GM08714 (cell line): ENCODE results near the gene CSDE1.

ENCODE experiments used
- H3K4me3 ChIP-seq: fragments of 200-500 bp; sonication (Bioruptor generic); 2 replicates; pipeline ENCODE4 v1.5.1; 2014; ENCODE audit warnings: mild to moderate bottlenecking, low read length, inconsistent platforms
- ZNF274 ChIP-seq: IDR thresholded peaks from 2 replicates; pipeline ENCODE4 v1.6.1; 2012; ENCODE audit warnings: mild to moderate bottlenecking, low read depth, low read length

The CSDE1 gene

DNA sequence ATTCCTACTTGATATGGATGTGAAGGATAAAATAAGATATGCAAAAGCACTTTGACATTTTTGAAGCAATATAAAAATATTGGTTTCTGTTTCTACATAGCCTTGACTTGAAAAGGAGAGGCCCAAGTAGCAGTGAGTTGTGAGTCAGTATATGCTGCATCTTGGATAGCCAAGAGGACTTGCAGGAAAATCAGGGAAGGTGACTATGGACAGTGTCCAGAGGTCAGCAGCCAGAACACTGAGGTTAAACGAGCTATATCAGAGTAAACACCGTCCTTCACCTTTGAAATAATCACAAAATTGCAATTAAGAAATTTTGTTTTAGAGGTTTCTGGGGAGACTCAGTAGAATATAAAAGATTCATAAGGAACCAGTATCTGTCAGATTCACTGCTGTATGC lies 55.9 kb downstream of the CSDE1 start:
- H3K4me3 ChIP-seq, result no peak overlapping the region
- TF ChIP-seq ZNF274, result no peak

- TF ChIP-seq ZNF274, result no peak
- no peak overlapping the region for H3K4me3 ChIP-seq
Measured at GRCh38 chr1:114700036-114700600, 57.7 kb downstream of the CSDE1 start.

GRCh38 chr1:114696810-114697209 lies 61.0 kb downstream of the CSDE1 start:
- H3K4me3 ChIP-seq, result no peak overlapping the region
- no peak for TF ChIP-seq ZNF274

- no peak for TF ChIP-seq ZNF274
- H3K4me3 ChIP-seq, result no peak within 1 kb of the TSS
Measured at GRCh38 chr1:114695430-114696058, 62.2 kb downstream of the CSDE1 start, which contains the start of gene AMPD1. AMPD1 (minus strand) TSS chr1:114695546; CDS start chr1:114695471, 75 bp downstream.

GRCh38 chr1:114694540-114695310 lies 63.1 kb downstream of the CSDE1 start:
- no peak for TF ChIP-seq ZNF274
- no peak overlapping the region for H3K4me3 ChIP-seq

DNA sequence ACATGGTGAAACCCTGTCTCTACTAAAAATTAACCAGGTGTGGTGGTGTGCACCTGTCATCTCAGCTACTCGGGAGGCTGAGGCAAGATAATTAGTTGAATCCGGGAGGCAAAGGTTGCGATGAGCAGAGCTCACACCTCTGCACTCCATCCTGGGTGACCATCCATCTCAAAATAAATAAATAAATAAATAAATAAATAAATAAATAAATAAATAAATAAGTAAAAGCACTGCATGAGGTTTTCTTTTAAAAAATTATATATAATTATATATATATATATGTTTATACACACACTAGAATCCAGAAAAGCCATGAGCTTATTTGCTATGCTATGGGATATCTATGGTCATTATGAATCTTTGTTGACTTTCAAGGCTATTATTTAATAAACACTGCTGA lies 64.8 kb downstream of the CSDE1 start:
- no peak overlapping the region for H3K4me3 ChIP-seq
- no peak for TF ChIP-seq ZNF274

GRCh38 chr1:114691061-114691460 lies 66.7 kb downstream of the CSDE1 start:
- H3K4me3 ChIP-seq, result no peak overlapping the region
- TF ChIP-seq ZNF274, result no peak

- no peak for TF ChIP-seq ZNF274
Measured at GRCh38 chr1:114690148-114690547, 67.6 kb downstream of the CSDE1 start.

GRCh38 chr1:114688526-114688925 lies 69.3 kb downstream of the CSDE1 start:
- H3K4me3 ChIP-seq, result no peak overlapping the region
- TF ChIP-seq ZNF274, result no peak

More at GRCh38 chr1:114690148-114690547, 67.6 kb downstream of the CSDE1 start:
- no peak overlapping the region for H3K4me3 ChIP-seq

- no peak for TF ChIP-seq ZNF274
- H3K4me3 ChIP-seq, result no peak overlapping the region
Measured at GRCh38 chr1:114685851-114686250, 71.9 kb downstream of the CSDE1 start.

GRCh38 chr1:114677691-114678090 lies 80.1 kb downstream of the CSDE1 start:
- TF ChIP-seq ZNF274, result no peak

GRCh38 chr1:114676115-114676514 lies 81.7 kb downstream of the CSDE1 start:
- no peak for TF ChIP-seq ZNF274
- H3K4me3 ChIP-seq, result no peak overlapping the region

More at GRCh38 chr1:114677691-114678090, 80.1 kb downstream of the CSDE1 start:
- H3K4me3 ChIP-seq, result no peak overlapping the region

DNA sequence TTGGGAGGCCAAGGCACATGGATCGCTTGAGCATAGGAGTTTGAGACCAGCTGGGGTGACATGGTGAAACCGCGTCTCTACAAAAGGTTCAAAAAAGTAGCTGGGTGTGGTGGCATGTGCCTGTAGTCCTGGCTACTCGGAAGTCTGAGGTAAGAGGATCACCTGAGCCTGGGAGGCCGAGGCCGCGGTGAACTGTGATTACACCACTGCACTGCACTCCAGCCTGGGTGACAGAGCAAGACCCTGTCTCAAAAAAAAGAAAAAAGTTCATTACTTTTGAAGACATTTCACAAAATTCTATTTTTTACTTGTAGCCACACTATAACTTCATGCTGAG lies 85.9 kb downstream of the CSDE1 start:
- TF ChIP-seq ZNF274, result no peak
- H3K4me3 ChIP-seq, result no peak overlapping the region

DNA sequence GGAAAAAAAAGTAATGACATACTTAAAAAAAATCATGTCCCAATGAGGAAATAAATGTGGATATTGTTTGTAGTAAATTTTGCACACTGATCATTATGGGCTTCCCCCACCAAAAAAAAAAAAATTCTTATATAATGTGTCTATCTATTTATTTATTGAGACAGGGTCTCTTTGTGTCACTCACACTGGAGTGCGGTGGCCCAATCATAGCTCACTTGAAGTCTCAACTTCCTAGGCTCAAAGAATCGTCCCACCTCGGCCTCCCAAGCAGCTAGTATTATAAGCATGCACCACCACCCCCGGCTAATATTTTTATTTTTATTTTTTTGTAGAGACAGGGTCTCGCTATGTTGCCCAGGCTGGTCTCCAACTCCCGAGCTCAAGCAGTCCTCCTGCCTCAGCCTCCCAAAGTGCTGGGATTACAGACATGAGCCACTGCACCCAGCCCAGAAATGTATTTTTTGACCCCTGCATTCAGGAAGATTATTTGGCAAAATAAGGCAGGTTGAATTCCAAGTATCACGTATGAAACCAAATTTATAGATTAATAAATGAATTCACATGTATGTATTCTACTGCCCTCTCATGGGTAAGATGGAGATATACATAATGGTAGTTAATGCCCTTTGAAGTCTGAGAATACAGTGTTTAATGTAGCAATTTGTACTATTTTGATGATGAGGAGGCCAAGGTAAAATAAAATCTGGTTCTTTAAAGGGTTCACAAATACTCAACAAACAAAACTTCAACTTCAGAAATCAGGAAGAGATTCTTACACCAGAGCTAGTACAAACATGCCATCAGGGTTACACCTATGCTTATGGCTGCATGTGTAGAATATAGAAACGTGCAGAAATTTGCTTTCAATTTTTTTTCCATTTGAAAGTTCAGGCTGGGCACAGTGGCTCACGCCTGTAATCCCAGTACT lies 86.5 kb downstream of the CSDE1 start:
- no peak for TF ChIP-seq ZNF274
- no peak overlapping the region for H3K4me3 ChIP-seq
